ENCODE results near the gene ZBTB16. TPM values are rescaled to one million over a fixed set of nuclear protein-coding genes. Genes with fewer than 3 reads are reported as not detected.

Gene ZBTB16
- polyA plus RNA-seq, 2 donors, result 4.6 to 9.6 TPM

- no peak overlapping the region for H3K4me3 ChIP-seq (ENCODE audit: low read depth in 1 of 2, low read length in 2 of 2)
- peaks cover 0 to 3% of the 10 kb centered on the region in 2 donors for H3K4me1 ChIP-seq (ENCODE audit: control insufficient read depth in 2 of 2, insufficient read depth in 2 of 2, low read length in 1 of 2)
- WGBS, 2 donors, result 66 to 80% methylated on average over 5 of the region's 5 CpGs
- H3K27me3 ChIP-seq (ENCODE audit: control insufficient read depth in 1 of 2, insufficient read depth in 2 of 2, low read length in 2 of 2), result no peaks in the 10 kb centered on the region
- peak overlapping the region in 1 of 2 donors; percentile 43 for H3K27ac ChIP-seq (ENCODE audit: low read depth in 2 of 2, low read length in 1 of 2)
- H3K36me3 ChIP-seq (ENCODE audit: control insufficient read depth in 2 of 2, insufficient read depth in 2 of 2, low read length in 1 of 2), result no peaks in the 10 kb centered on the region
- H3K9me3 ChIP-seq (ENCODE audit: control insufficient read depth in 2 of 2, insufficient read depth in 1 of 2, low read depth in 1 of 2, low read length in 1 of 2), result no peaks in the 10 kb centered on the region
Measured at GRCh38 chr11:114052160-114052559, 7.4 kb upstream of the ZBTB16 start.

- Histone ChIP-seq H3K4me3 (ENCODE audit: low read depth in 1 of 2, low read length in 2 of 2) (no peak overlapping the region), H3K36me3 (ENCODE audit: control insufficient read depth in 2 of 2, insufficient read depth in 2 of 2, low read length in 1 of 2) (no peaks in the 10 kb centered on the region), H3K9me3 (ENCODE audit: control insufficient read depth in 2 of 2, insufficient read depth in 1 of 2, low read depth in 1 of 2, low read length in 1 of 2) (no peaks in the 10 kb centered on the region), H3K27me3 (ENCODE audit: control insufficient read depth in 1 of 2, insufficient read depth in 2 of 2, low read length in 2 of 2) (no peaks in the 10 kb centered on the region), H3K4me1 (ENCODE audit: control insufficient read depth in 2 of 2, insufficient read depth in 2 of 2, low read length in 1 of 2) (peaks cover 5 to 11% of the 10 kb centered on the region in 2 donors), H3K27ac (ENCODE audit: low read depth in 2 of 2, low read length in 1 of 2) (no peak overlapping the region)
- WGBS, 2 donors, result 75 to 87% methylated on average over 2 of the region's 2 CpGs
Measured at GRCh38 chr11:114053406-114053805, 6.1 kb upstream of the ZBTB16 start.

- H3K9me3 ChIP-seq (ENCODE audit: control insufficient read depth in 2 of 2, insufficient read depth in 1 of 2, low read depth in 1 of 2, low read length in 1 of 2), result no peaks in the 10 kb centered on the region
- no peak overlapping the region for H3K4me3 ChIP-seq (ENCODE audit: low read depth in 1 of 2, low read length in 2 of 2)
- H3K4me1 ChIP-seq (ENCODE audit: control insufficient read depth in 2 of 2, insufficient read depth in 2 of 2, low read length in 1 of 2), result peaks cover 7 to 13% of the 10 kb centered on the region in 2 donors
- no peak overlapping the region for H3K27ac ChIP-seq (ENCODE audit: low read depth in 2 of 2, low read length in 1 of 2)
- no peaks in the 10 kb centered on the region for H3K36me3 ChIP-seq (ENCODE audit: control insufficient read depth in 2 of 2, insufficient read depth in 2 of 2, low read length in 1 of 2)
- 70 to 84% methylated on average over 3 of the region's 3 CpGs for WGBS, 2 donors
- H3K27me3 ChIP-seq (ENCODE audit: control insufficient read depth in 1 of 2, insufficient read depth in 2 of 2, low read length in 2 of 2), result no peaks in the 10 kb centered on the region
Measured at GRCh38 chr11:114054806-114055205, 4.7 kb upstream of the ZBTB16 start.

GRCh38 chr11:114056409-114056808 lies 3.1 kb upstream of the ZBTB16 start:
- H3K9me3 ChIP-seq (ENCODE audit: control insufficient read depth in 2 of 2, insufficient read depth in 1 of 2, low read depth in 1 of 2, low read length in 1 of 2), result no peaks in the 10 kb centered on the region
- no peak overlapping the region for H3K4me3 ChIP-seq (ENCODE audit: low read depth in 1 of 2, low read length in 2 of 2)
- H3K27ac ChIP-seq (ENCODE audit: low read depth in 2 of 2, low read length in 1 of 2), result no peak overlapping the region
- peaks cover 7 to 13% of the 10 kb centered on the region in 2 donors for H3K4me1 ChIP-seq (ENCODE audit: control insufficient read depth in 2 of 2, insufficient read depth in 2 of 2, low read length in 1 of 2)
- H3K27me3 ChIP-seq (ENCODE audit: control insufficient read depth in 1 of 2, insufficient read depth in 2 of 2, low read length in 2 of 2), result no peaks in the 10 kb centered on the region
- H3K36me3 ChIP-seq (ENCODE audit: control insufficient read depth in 2 of 2, insufficient read depth in 2 of 2, low read length in 1 of 2), result no peaks in the 10 kb centered on the region

- Histone ChIP-seq H3K9me3 (ENCODE audit: control insufficient read depth in 2 of 2, insufficient read depth in 1 of 2, low read depth in 1 of 2, low read length in 1 of 2) (no peaks in the 10 kb centered on the region), H3K4me1 (ENCODE audit: control insufficient read depth in 2 of 2, insufficient read depth in 2 of 2, low read length in 1 of 2) (peaks cover 7 to 13% of the 10 kb centered on the region in 2 donors), H3K36me3 (ENCODE audit: control insufficient read depth in 2 of 2, insufficient read depth in 2 of 2, low read length in 1 of 2) (no peaks in the 10 kb centered on the region), H3K4me3 (ENCODE audit: low read depth in 1 of 2, low read length in 2 of 2) (no peak overlapping the region), H3K27ac (ENCODE audit: low read depth in 2 of 2, low read length in 1 of 2) (no peak overlapping the region), H3K27me3 (ENCODE audit: control insufficient read depth in 1 of 2, insufficient read depth in 2 of 2, low read length in 2 of 2) (no peaks in the 10 kb centered on the region)
- 68 to 76% methylated on average over 7 of the region's 7 CpGs for WGBS, 2 donors
Measured at GRCh38 chr11:114057147-114057546, 2.4 kb upstream of the ZBTB16 start.

GRCh38 chr11:114057605-114058004 lies 1.9 kb upstream of the ZBTB16 start:
- H3K4me3 ChIP-seq (ENCODE audit: low read depth in 1 of 2, low read length in 2 of 2), result no peak overlapping the region
- H3K27me3 ChIP-seq (ENCODE audit: control insufficient read depth in 1 of 2, insufficient read depth in 2 of 2, low read length in 2 of 2), result no peaks in the 10 kb centered on the region
- H3K27ac ChIP-seq (ENCODE audit: low read depth in 2 of 2, low read length in 1 of 2), result no peak overlapping the region
- no peaks in the 10 kb centered on the region for H3K9me3 ChIP-seq (ENCODE audit: control insufficient read depth in 2 of 2, insufficient read depth in 1 of 2, low read depth in 1 of 2, low read length in 1 of 2)
- H3K4me1 ChIP-seq (ENCODE audit: control insufficient read depth in 2 of 2, insufficient read depth in 2 of 2, low read length in 1 of 2), result peaks cover 7 to 11% of the 10 kb centered on the region in 2 donors
- WGBS, 2 donors, result 64 to 97% methylated on average over 1 of the region's 1 CpG
- H3K36me3 ChIP-seq (ENCODE audit: control insufficient read depth in 2 of 2, insufficient read depth in 2 of 2, low read length in 1 of 2), result no peaks in the 10 kb centered on the region

- Histone ChIP-seq H3K4me3 (ENCODE audit: low read depth in 1 of 2, low read length in 2 of 2) (peak overlapping the region in 1 of 2 donors; percentile 31), H3K4me1 (ENCODE audit: control insufficient read depth in 2 of 2, insufficient read depth in 2 of 2, low read length in 1 of 2) (peaks cover 7 to 12% of the 10 kb centered on the region in 2 donors), H3K27ac (ENCODE audit: low read depth in 2 of 2, low read length in 1 of 2) (peak overlapping the region; percentile 65 to 71), H3K9me3 (ENCODE audit: control insufficient read depth in 2 of 2, insufficient read depth in 1 of 2, low read depth in 1 of 2, low read length in 1 of 2) (no peaks in the 10 kb centered on the region), H3K27me3 (ENCODE audit: control insufficient read depth in 1 of 2, insufficient read depth in 2 of 2, low read length in 2 of 2) (no peaks in the 10 kb centered on the region), H3K36me3 (ENCODE audit: control insufficient read depth in 2 of 2, insufficient read depth in 2 of 2, low read length in 1 of 2) (peaks cover 0 to 1% of the 10 kb centered on the region in 2 donors)
- WGBS, 2 donors, result 70 to 74% methylated on average over 25 of the region's 25 CpGs
Measured at GRCh38 chr11:114058026-114058706, 1.3 kb upstream of the ZBTB16 start.

- H3K4me3 ChIP-seq (ENCODE audit: low read depth in 1 of 2, low read length in 2 of 2), result peak overlapping the region; percentile 31 to 79
- peaks cover 10 to 14% of the 10 kb centered on the region in 2 donors for H3K4me1 ChIP-seq (ENCODE audit: control insufficient read depth in 2 of 2, insufficient read depth in 2 of 2, low read length in 1 of 2)
- H3K9me3 ChIP-seq (ENCODE audit: control insufficient read depth in 2 of 2, insufficient read depth in 1 of 2, low read depth in 1 of 2, low read length in 1 of 2), result no peaks in the 10 kb centered on the region
- peak overlapping the region; percentile 65 to 71 for H3K27ac ChIP-seq (ENCODE audit: low read depth in 2 of 2, low read length in 1 of 2)
- H3K27me3 ChIP-seq (ENCODE audit: control insufficient read depth in 1 of 2, insufficient read depth in 2 of 2, low read length in 2 of 2), result no peaks in the 10 kb centered on the region
- H3K36me3 ChIP-seq (ENCODE audit: control insufficient read depth in 2 of 2, insufficient read depth in 2 of 2, low read length in 1 of 2), result peaks cover 0 to 8% of the 10 kb centered on the region in 2 donors
- WGBS, 2 donors, result 2 to 5% methylated on average over 25 of the region's 25 CpGs
Measured at GRCh38 chr11:114058871-114059277, 637 bp upstream of the ZBTB16 start.

GRCh38 chr11:114059984-114060391 lies 477 bp downstream of the ZBTB16 start:
- WGBS, 2 donors, result 0 to 1% methylated on average over 33 of the region's 33 CpGs
- Histone ChIP-seq H3K36me3 (ENCODE audit: control insufficient read depth in 2 of 2, insufficient read depth in 2 of 2, low read length in 1 of 2) (peaks cover 0 to 14% of the 10 kb centered on the region in 2 donors), H3K4me1 (ENCODE audit: control insufficient read depth in 2 of 2, insufficient read depth in 2 of 2, low read length in 1 of 2) (peaks cover 12 to 20% of the 10 kb centered on the region in 2 donors), H3K9me3 (ENCODE audit: control insufficient read depth in 2 of 2, insufficient read depth in 1 of 2, low read depth in 1 of 2, low read length in 1 of 2) (no peaks in the 10 kb centered on the region), H3K27ac (ENCODE audit: low read depth in 2 of 2, low read length in 1 of 2) (peak overlapping the region; percentile 80 to 88), H3K27me3 (ENCODE audit: control insufficient read depth in 1 of 2, insufficient read depth in 2 of 2, low read length in 2 of 2) (no peaks in the 10 kb centered on the region), H3K4me3 (ENCODE audit: low read depth in 1 of 2, low read length in 2 of 2) (peak overlapping the region; percentile 79 to 85)
